Measurements from ENCODE around the gene COA1.
"Not testable (repeated sequence)": the region's sequence is repeated elsewhere in the genome, so short reads cannot be mapped to it uniquely, and the experiment has no call there.

The COA1 gene

DNA sequence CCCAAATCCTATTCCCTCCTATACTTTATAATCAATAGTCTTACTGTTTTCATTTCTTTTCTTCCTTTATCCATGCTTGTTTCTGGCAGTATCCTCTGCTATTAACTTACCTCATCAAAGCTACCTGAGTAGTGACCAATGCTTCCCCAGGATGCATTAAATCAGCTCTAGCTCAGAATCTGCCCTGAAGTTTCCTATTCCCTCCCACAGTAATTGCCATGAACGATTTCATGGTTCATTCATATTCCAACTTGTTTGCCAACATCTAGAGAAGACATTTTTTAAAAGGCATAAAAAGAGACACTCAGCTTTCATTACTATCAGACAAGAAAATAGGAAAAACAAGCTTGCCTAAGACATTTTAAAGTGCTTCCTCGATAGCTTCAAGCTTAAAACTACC is 42.3 kb downstream of the COA1 start:
- H3K4me3 ChIP-seq (ENCODE audit: low read depth, low read length): no peak overlapping the region
- DNase-seq (ENCODE audit: low read depth): no peak
- TF ChIP-seq, protein P1, sequence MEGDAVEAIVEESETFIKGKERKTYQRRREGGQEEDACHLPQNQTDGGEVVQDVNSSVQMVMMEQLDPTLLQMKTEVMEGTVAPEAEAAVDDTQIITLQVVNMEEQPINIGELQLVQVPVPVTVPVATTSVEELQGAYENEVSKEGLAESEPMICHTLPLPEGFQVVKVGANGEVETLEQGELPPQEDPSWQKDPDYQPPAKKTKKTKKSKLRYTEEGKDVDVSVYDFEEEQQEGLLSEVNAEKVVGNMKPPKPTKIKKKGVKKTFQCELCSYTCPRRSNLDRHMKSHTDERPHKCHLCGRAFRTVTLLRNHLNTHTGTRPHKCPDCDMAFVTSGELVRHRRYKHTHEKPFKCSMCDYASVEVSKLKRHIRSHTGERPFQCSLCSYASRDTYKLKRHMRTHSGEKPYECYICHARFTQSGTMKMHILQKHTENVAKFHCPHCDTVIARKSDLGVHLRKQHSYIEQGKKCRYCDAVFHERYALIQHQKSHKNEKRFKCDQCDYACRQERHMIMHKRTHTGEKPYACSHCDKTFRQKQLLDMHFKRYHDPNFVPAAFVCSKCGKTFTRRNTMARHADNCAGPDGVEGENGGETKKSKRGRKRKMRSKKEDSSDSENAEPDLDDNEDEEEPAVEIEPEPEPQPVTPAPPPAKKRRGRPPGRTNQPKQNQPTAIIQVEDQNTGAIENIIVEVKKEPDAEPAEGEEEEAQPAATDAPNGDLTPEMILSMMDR (conservative IDR thresholded peaks at IDR 0.05; ENCODE audit: low read depth, low read length): no peak

DNA sequence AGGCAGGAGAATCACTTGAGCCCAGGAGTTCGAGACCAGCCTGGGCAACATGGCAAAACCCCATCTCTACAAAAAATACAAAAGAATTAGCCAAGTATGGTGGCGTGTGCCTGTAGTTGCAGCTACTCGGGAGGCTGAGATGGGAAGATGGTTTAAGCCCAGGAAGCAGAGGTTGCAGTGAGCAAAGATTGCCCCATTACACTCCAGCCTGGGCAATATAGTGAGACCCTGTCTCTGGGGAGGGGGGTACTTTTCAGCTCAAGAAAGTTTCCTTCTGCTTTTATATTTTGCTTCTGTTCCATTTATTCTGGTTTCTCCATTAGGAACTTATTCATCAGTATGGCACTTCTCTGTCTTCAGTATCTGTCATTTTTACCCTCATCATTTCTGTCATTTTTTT is 48.6 kb downstream of the COA1 start:
- DNase-seq (ENCODE audit: low read depth): no peak
- H3K4me3 ChIP-seq (ENCODE audit: low read depth, low read length): no peak overlapping the region
- TF ChIP-seq, protein P1 (conservative IDR thresholded peaks at IDR 0.05; ENCODE audit: low read depth, low read length): no peak

DNA sequence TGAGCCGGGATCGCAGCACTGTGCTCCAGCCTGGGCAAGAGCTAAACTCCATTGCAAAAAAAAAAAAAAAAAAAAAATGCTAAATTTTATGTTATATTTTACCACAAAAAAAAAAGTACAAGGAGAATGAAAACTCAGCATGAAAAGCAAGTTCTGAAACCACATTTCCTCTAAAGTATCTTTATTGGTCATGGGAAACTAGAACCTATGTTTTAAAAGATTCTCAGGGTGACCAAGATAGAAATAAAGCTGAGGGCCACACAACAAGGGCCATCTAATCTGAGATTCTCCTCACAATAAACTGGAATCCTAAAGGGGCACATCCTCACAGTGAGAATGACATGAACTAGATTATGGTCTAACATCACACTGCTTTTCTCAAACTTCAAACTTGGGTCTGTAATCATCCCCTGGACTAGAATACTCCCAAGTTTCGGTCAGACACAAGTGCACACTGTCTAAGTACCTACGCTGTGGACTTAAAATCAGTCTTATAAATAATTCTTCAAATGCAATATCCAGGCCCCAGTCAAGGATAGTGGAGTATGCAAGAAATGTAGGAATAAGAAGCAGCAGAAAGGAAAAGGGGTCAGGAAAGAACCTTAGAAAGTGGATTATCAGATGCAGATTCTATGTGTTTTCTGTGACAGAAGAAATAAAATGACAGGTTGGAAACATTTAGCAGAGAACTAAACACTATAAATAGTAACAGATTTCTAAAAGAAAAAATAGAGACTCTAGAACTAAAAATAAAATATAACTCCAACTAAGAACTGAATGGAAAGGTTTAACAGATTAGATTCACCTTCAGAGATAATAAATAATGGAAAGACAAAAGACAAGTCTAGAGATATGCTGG is 49.9 kb downstream of the COA1 start:
- H3K4me3 ChIP-seq (ENCODE audit: low read depth, low read length): no peak overlapping the region
- TF ChIP-seq, protein P1 (conservative IDR thresholded peaks at IDR 0.05; ENCODE audit: low read depth, low read length): no peak
- DNase-seq (ENCODE audit: low read depth): no peak

DNA sequence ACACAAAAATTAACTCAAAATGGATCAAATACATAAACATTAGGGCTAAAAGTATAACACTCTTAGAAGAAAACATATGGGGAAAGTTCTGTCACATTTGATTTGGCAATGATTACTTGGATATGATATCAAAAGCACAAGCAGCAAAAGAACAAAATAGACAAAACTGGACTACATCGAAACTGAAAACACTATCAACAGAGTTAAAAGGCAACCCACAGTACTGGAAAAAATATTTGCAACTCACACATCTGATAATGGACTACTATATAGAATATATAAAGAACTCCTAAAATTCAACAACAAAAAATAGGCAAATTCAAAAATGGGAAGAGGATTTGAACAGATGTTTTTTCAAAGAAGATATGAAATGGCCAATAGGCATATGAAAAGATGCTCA is 51.0 kb downstream of the COA1 start:
- TF ChIP-seq, protein P1 (conservative IDR thresholded peaks at IDR 0.05; ENCODE audit: low read depth, low read length): no peak
- no peak for DNase-seq (ENCODE audit: low read depth)
- H3K4me3 ChIP-seq (ENCODE audit: low read depth, low read length): no peak overlapping the region

DNA sequence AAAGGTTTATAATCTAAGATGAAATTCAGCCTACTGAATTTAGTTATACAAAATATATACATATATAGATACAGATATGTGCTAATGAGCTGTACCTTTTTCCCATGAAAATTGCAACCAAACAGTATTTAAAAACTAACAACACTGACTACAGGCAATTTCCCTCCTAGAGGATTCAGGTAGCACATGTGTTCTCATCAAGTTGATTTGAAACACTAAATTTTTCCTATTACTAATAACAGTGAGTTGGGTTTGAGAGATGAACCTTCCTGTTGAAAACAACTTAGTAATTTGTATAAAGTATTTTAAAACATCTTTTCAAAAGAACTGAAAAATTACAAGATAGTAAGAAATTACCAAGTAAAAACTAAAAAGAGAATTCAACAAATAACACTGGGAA is 51.5 kb downstream of the COA1 start:
- no peak for DNase-seq (ENCODE audit: low read depth)
- H3K4me3 ChIP-seq (ENCODE audit: low read depth, low read length): no peak overlapping the region
- TF ChIP-seq, protein P1 (conservative IDR thresholded peaks at IDR 0.05; ENCODE audit: low read depth, low read length): no peak

DNA sequence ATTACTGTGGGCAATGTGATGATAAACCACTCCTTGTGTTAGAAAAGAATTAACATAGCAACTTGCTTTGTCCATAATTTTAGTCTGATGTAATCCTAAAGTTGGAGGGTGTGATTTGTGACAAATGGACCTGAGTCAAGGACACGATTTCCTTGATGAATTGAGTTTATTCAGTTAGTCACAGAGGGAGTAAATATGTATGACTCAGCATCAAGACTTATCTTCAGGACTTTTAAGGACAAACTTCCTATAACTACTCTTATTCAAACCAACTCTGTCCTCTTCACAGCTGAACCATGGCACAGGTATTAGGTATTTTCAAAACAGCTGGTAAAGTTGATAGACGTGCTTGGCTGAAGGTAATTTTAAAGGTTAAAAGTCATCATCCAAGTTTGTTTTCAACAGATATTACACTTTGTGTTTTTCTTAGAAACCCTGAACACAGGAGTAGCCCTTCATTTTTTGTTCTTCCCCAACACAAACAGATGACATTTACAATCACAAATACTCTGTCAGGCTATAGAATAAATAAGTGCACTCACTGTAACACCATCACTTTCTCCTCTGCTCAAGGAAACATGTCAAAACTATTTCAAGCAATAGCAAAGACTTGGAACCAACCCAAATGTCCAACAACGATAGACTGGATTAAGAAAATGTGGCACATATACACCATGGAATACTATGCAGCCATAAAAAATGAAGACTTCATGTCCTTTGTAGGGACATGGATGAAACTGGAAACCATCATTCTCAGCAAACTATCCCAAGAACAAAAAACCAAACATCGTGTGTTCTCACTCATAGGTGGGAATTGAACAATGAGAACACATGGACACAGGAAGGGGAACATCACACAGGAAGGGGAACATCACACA is 54.5 kb downstream of the COA1 start:
- peak; percentile 65 for DNase-seq (ENCODE audit: low read depth)
- TF ChIP-seq, protein P1 (conservative IDR thresholded peaks at IDR 0.05; ENCODE audit: low read depth, low read length): no peak

DNA sequence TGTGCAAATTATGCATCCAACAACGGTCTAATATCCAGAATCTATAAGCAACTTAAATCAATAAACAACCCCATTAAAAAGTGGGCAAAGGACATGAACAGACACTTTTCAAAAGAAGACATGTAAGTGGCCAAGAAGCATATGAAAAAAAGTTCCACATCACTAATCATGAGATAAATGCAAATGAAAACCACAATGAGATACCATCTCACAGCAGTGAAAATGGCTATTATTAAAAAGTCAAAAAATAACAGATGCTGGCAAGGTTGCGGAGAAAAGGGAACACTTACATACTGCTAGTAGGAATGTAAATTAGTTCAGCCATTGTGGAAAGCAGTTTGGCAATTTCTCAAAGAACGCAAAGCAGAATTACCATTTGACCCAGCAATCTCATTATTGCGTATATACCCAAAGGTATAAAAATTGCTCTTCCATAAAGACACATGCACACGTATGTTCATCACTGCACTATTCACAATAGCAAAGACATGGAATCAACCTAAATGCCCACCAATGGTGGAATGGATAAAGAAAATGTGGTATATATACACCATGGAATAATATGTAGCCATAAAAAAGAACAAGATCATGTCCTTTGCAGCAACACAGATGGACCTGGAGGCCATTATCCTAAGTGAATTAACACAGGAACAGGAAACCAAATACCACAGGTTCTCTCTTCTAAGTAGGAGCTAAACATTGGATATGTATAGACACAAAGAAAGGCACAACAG is 55.9 kb downstream of the COA1 start:
- not testable (repeated sequence) for H3K4me3 ChIP-seq (ENCODE audit: low read depth, low read length)
- peak; percentile 34 for DNase-seq (ENCODE audit: low read depth)

More for the DNA sequence above, 54.5 kb downstream of the COA1 start:
- H3K4me3 ChIP-seq (ENCODE audit: low read depth, low read length): no peak overlapping the region

All from choroid plexus epithelial cell (primary cell).